ENCODE measurements around the gene CTIF.

The CTIF gene

DNA sequence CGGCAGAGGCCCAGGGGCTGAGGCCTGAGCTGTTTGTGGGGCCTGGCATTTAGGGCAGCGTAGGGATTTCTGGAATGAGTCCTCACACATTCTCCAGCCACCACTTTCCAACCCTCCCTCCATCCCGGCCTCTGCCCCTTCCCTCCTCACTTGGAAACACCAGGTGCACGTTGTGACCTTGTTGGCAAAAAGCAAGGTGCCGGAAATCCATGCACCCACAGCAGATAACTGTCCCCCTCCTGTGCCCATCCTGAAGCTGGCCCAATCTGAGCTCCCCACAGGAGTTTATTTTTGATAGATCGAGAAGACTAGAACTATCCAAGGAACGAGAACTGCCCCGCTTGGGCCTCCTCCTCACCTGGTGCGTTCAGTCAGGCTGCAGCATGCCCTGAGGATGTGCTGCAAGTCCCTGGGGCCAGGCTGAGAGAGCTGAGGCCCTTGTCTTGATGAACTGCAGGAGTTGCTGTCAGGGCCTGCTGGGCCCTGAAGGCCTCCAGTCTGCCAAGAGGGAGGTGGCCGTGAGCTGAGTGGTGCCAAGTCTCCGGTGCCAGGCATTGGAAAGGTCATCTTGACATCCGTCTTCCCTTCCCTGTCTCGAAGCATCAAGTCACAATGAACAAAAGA, 55.8 kb downstream of the CTIF start:
- TF ChIP-seq, protein P1, sequence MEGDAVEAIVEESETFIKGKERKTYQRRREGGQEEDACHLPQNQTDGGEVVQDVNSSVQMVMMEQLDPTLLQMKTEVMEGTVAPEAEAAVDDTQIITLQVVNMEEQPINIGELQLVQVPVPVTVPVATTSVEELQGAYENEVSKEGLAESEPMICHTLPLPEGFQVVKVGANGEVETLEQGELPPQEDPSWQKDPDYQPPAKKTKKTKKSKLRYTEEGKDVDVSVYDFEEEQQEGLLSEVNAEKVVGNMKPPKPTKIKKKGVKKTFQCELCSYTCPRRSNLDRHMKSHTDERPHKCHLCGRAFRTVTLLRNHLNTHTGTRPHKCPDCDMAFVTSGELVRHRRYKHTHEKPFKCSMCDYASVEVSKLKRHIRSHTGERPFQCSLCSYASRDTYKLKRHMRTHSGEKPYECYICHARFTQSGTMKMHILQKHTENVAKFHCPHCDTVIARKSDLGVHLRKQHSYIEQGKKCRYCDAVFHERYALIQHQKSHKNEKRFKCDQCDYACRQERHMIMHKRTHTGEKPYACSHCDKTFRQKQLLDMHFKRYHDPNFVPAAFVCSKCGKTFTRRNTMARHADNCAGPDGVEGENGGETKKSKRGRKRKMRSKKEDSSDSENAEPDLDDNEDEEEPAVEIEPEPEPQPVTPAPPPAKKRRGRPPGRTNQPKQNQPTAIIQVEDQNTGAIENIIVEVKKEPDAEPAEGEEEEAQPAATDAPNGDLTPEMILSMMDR (IDR thresholded peaks at IDR 0.05; ENCODE audit: extremely low read depth, missing control alignments): no peak
- DNase-seq (ENCODE audit: low spot score): no peak

DNA sequence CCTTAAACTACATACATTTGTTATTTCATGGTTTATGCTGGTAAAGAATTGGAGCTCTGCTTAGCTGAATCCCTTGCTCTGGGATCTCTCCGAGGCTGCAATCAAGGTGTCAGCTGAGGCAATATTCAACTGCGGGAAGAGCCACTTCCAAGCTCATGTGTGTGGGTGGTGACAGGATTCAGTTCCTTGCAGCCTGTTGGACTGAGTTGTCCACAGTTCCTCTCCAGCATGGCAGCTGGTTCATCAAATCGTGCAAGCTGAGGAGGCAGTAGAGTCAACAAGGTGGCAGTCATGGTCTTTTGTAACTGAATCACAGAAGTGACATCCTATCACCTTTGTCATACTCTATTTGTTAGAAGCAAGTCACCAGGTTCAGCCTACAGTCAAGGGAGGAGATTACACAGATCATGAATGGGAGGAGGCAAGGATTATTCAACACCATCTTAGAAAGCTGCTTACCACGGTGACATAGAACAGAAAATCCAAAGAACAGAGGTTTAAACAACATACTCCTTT, 56.9 kb downstream of the CTIF start:
- TF ChIP-seq, protein P1 (IDR thresholded peaks at IDR 0.05; ENCODE audit: extremely low read depth, missing control alignments): no peak
- DNase-seq (ENCODE audit: low spot score): no peak

DNA sequence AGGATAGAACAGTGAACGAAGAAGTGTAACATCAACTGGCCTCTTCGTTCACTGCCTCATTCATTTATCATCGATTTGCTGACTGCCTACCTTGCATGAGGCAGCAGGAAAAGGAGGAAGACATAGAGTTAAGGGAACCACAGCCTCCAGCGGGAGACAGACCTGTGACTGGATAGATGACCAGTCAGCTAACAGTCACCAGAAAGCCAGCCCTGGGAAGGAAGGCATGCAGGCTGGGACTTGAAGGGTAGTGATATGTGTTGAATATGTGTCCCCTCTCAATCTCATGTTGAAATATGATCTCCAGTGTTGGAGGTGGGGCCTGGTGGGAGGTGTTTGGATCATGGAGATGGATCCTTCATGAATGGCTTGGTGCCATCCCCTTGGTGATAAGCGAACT, 58.3 kb downstream of the CTIF start:
- TF ChIP-seq, protein P1 (IDR thresholded peaks at IDR 0.05; ENCODE audit: extremely low read depth, missing control alignments): no peak
- no peak for DNase-seq (ENCODE audit: low spot score)

DNA sequence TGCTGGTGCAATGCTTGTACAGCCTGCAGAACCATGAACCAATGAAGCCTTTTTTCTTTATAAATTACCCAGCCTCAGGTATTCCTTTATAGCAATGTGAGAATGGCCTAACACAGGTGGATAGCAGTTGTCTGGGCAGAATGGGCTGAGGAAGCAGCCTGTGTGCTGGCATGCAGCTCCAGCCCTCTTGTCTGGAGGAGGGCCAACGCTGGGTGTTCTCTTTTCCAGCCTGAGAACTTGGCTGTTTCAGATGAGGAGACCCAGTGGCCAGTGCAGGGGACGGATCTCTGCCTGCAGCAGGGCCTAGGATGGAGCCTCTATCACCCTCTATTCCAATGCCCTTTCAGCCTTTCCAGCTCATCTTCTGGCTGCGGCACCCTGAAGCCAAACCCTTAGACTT, 58.8 kb downstream of the CTIF start:
- TF ChIP-seq, protein P1 (IDR thresholded peaks at IDR 0.05; ENCODE audit: extremely low read depth, missing control alignments): no peak
- no peak for DNase-seq (ENCODE audit: low spot score)

DNA sequence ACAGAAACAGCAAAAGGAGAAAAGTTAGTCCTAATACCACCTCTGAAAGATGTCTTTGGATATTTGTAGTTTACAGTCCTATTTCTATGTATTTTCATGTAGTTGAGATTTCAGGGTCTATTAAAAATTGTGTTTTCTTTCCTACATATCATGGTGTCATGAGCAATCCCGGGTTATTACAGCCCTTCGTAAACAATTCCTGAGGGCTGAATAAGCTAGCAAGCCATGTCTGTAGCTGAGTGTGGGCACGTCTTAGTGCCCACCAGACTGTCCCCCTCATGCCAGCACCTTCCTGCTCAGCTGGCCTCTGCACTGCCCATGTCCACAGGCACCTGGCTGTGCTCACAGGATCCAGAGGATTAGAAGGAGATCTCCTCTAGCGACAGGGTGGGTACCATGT, 60.6 kb downstream of the CTIF start:
- TF ChIP-seq, protein P1 (IDR thresholded peaks at IDR 0.05; ENCODE audit: extremely low read depth, missing control alignments): no peak
- no peak for DNase-seq (ENCODE audit: low spot score)

DNA sequence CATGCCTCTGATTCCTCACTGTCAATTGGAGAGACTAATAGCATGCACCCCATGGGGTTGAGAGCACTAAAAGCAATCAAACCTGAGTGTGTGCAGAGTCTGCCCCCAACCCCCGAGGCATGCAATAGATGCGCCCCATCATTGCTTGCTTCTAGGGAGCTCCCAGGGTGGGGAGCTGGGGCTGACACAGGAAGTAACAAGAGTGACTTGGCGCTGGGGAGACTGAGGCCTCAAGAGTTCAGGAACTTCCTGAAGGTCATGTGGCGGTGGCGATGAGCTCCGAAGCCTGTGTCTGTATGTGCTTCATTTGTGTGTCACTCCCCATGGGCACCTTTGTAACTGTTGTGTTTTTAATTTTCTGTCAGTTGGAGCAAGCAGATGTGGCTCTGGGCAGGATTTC, 61.2 kb downstream of the CTIF start:
- TF ChIP-seq, protein P1 (IDR thresholded peaks at IDR 0.05; ENCODE audit: extremely low read depth, missing control alignments): no peak
- no peak for DNase-seq (ENCODE audit: low spot score)

DNA sequence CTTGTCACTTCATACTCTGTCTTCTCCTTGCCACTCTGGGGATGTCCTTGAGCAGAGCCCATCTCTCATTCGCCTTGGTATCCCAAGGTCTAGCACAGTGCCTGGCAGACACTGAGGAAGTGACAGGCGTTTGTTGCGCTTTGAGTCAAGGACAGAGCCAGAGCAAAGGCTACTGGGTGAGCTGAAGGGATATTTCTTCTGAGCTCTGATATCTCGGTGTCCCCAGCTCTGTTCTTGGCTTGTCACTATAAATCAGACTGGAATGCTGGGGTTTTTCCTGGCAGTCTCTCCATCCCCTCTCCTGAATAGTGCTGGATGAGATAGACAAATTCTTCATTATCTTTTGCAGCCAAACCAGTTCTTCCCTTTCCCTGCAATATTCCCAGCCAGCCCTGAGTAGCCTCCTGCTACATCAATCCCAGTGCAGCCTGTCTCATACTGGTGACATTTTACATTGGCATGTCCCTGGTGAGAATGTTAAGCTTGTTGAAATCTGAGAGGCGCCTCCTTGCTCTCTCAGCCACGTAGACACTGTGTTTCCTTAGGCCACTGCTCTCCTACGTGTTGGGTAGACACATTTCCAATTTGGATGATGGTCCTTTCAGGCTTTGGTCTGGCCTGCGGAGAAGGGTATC, 61.7 kb downstream of the CTIF start:
- no peak for DNase-seq (ENCODE audit: low spot score)
- TF ChIP-seq, protein P1 (IDR thresholded peaks at IDR 0.05; ENCODE audit: extremely low read depth, missing control alignments): no peak
